Breast epithelium (tissue), 4 donors: ENCODE results near the gene NKD2. TPM values are rescaled to one million over a fixed set of nuclear protein-coding genes. Genes with fewer than 3 reads are reported as not detected.

Source experiments
- DNase-seq, 2 donors: peaks; one replicate each; pipeline ENCODE4 v3.0.0-alpha.2; 2019; ENCODE audit warnings: low spot score in 2 of 2
- H3K27ac ChIP-seq, 2 donors: fragments of 200-600 bp; sonication (generic) in 1 of 2; one replicate each; pipeline ENCODE4 v1.5.1; 2016 to 2019; ENCODE audit warnings: mild to moderate bottlenecking in 1 of 2
- H3K27me3 ChIP-seq, 2 donors: fragments of 200-600 bp; sonication (generic) in 1 of 2; one replicate each; pipeline versions ENCODE4 v1.5.1 to v1.6.0; 2017 to 2019; ENCODE audit warnings: control low read depth in 1 of 2, mild to moderate bottlenecking in 1 of 2
- H3K36me3 ChIP-seq: fragments of 200-600 bp; one replicate; pipeline ENCODE4 v1.5.1; 2019
- H3K4me1 ChIP-seq, 2 donors: fragments of 200-600 bp; sonication (generic); one replicate each; pipeline ENCODE4 v1.5.1; 2016 to 2019; ENCODE audit warnings: control low read depth in 1 of 2
- H3K4me3 ChIP-seq, 3 donors: fragments of 200-600 bp; sonication (generic); 1 replicate in 2 of 3; 2 replicates in 1 of 3; pipeline ENCODE4 v1.5.1; 2016 to 2019; ENCODE audit warnings: mild to moderate bottlenecking in 3 of 3, moderate library complexity in 2 of 3
- H3K9me3 ChIP-seq, 2 donors: fragments of 200-600 bp; sonication (generic) in 1 of 2; one replicate each; pipeline ENCODE4 v1.5.1; 2016 to 2019; ENCODE audit warnings: control low read depth in 1 of 2
- CTCF ChIP-seq, 3 donors: fragments of 450-650 bp; IDR thresholded peaks; one replicate each; pipeline ENCODE4 v1.5.1; 2016 to 2017; ENCODE audit warnings: antibody characterized with exemption in 3 of 3, mild to moderate bottlenecking in 3 of 3, moderate library complexity in 3 of 3
- POLR2A ChIP-seq: fragments of 450-650 bp; IDR thresholded peaks from one replicate; pipeline ENCODE4 v1.6.1; 2016; ENCODE audit warnings: antibody characterized with exemption, mild to moderate bottlenecking, moderate library complexity
- POLR2AphosphoS5 ChIP-seq, 3 donors: sonication (generic); formaldehyde crosslinking; IDR thresholded peaks; one replicate each; pipeline ENCODE4 v1.6.1; 2017; ENCODE audit warnings: antibody characterized with exemption in 3 of 3
- intact Hi-C: fragments of 100-400 bp; cut with DNase I; formaldehyde crosslinking; loops from one replicate; pipeline ENCODE4 v1.15.1; 2023; ENCODE audit warnings: low total_unique reads
- total RNA-seq, 3 donors: library from RNA; depleted of rRNA; stranded (reverse); fragments of >200 nt; gene quantifications; one replicate each; pipeline ENCODE4 v1.1.0, GENCODE V29; 2016

The NKD2 gene
- total RNA-seq, 3 donors from 2014 or later = 5.9 to 16.7 TPM; not detected in 1

GRCh38 chr5:988322-988721, 20.3 kb upstream of the NKD2 start:
- H3K27ac ChIP-seq = no peak overlapping the region
- H3K4me1 ChIP-seq = no peaks in the 10 kb centered on the region
- no peaks in the 10 kb centered on the region for H3K9me3 ChIP-seq
- no peaks in the 10 kb centered on the region for H3K36me3 ChIP-seq
- H3K4me3 ChIP-seq = no peak overlapping the region
- intact Hi-C loops = no loop called here
- no peak for TF ChIP-seq POLR2AphosphoS5 (IDR thresholded peaks at IDR 0.05)
- no peak for TF ChIP-seq CTCF (IDR thresholded peaks at IDR 0.05)
- no peak for TF ChIP-seq POLR2A
- no peaks in the 10 kb centered on the region for H3K27me3 ChIP-seq
- no peak for DNase-seq

- Histone ChIP-seq H3K9me3 (no peaks in the 10 kb centered on the region), H3K27ac (peak overlapping the region in 1 of 2 donors; percentile 87), H3K4me1 (no peaks in the 10 kb centered on the region), H3K4me3 (peak overlapping the region in 1 of 3 donors; percentile 19), H3K36me3 (no peaks in the 10 kb centered on the region), H3K27me3 (no peaks in the 10 kb centered on the region)
- TF ChIP-seq POLR2A = no peak
- TF ChIP-seq CTCF (IDR thresholded peaks at IDR 0.05) = peak in 2 of 3 donors; percentile 14 to 22
- TF ChIP-seq POLR2AphosphoS5 (IDR thresholded peaks at IDR 0.05) = peak in 1 of 3 donors; percentile 36
- intact Hi-C loops = loop anchor here (1.0 kb wide), 1 partner anchor 18 kb away; the partner anchor contains the start of gene NKD2
- peak in 1 of 2 donors; percentile 32 for DNase-seq
Observed at GRCh38 chr5:989961-990530, 18.6 kb upstream of the NKD2 start.

- no peaks in the 10 kb centered on the region for H3K27me3 ChIP-seq
- H3K4me3 ChIP-seq = no peak overlapping the region
- peak overlapping the region in 1 of 2 donors; percentile 79 for H3K27ac ChIP-seq
- no peaks in the 10 kb centered on the region for H3K4me1 ChIP-seq
- TF ChIP-seq CTCF (IDR thresholded peaks at IDR 0.05) = no peak
- no peak for TF ChIP-seq POLR2A
- TF ChIP-seq POLR2AphosphoS5 (IDR thresholded peaks at IDR 0.05) = no peak
- no peaks in the 10 kb centered on the region for H3K36me3 ChIP-seq
- DNase-seq = peak in 1 of 2 donors; percentile 10
- no peaks in the 10 kb centered on the region for H3K9me3 ChIP-seq
- intact Hi-C loops = no loop called here
Observed at GRCh38 chr5:991472-992267, 16.9 kb upstream of the NKD2 start.

GRCh38 chr5:994272-994607, 14.4 kb upstream of the NKD2 start:
- no peaks in the 10 kb centered on the region for H3K27me3 ChIP-seq
- peak overlapping the region in 1 of 2 donors; percentile 87 for H3K27ac ChIP-seq
- H3K9me3 ChIP-seq = no peaks in the 10 kb centered on the region
- TF ChIP-seq POLR2A (no peak), CTCF (IDR thresholded peaks at IDR 0.05) (no peak), POLR2AphosphoS5 (IDR thresholded peaks at IDR 0.05) (no peak)
- intact Hi-C loops = no loop called here
- peak in 1 of 2 donors; percentile 15 for DNase-seq
- no peaks in the 10 kb centered on the region for H3K4me1 ChIP-seq
- H3K4me3 ChIP-seq = no peak overlapping the region
- no peaks in the 10 kb centered on the region for H3K36me3 ChIP-seq

GRCh38 chr5:994821-995220, 13.8 kb upstream of the NKD2 start:
- no peaks in the 10 kb centered on the region for H3K27me3 ChIP-seq
- no peaks in the 10 kb centered on the region for H3K9me3 ChIP-seq
- no peaks in the 10 kb centered on the region for H3K4me1 ChIP-seq
- H3K27ac ChIP-seq = peak overlapping the region in 1 of 2 donors; percentile 58
- H3K36me3 ChIP-seq = no peaks in the 10 kb centered on the region
- intact Hi-C loops = no loop called here
- H3K4me3 ChIP-seq = no peak overlapping the region
- peak in 1 of 2 donors; percentile 7 for DNase-seq
- no peak for TF ChIP-seq POLR2AphosphoS5 (IDR thresholded peaks at IDR 0.05)
- no peak for TF ChIP-seq POLR2A
- no peak for TF ChIP-seq CTCF (IDR thresholded peaks at IDR 0.05)
